Activated naive CD4-positive, alpha-beta T cell treated with anti-CD3 and anti-CD28 coated beads, Interleukin-2, amount 50 U/mL, for 24 hours (primary cell): ENCODE results near the gene EIF5A.

ENCODE experiments used
- H3K27ac Mint-ChIP-seq: one replicate; pipeline ENCODE4 v1.8.0; 2021; ENCODE audit warnings: mild to moderate bottlenecking, mixed read lengths
- H3K27me3 Mint-ChIP-seq: one replicate; pipeline ENCODE4 v1.8.0; 2021; ENCODE audit warnings: mixed read lengths
- H3K36me3 Mint-ChIP-seq: one replicate; pipeline ENCODE4 v1.8.0; 2021; ENCODE audit warnings: mixed read lengths
- H3K4me1 Mint-ChIP-seq: one replicate; pipeline ENCODE4 v1.8.0; 2021; ENCODE audit warnings: mixed read lengths
- H3K4me3 Mint-ChIP-seq: one replicate; pipeline ENCODE4 v1.8.0; 2021; ENCODE audit warnings: mild to moderate bottlenecking, mixed read lengths
- H3K9me3 Mint-ChIP-seq: one replicate; pipeline ENCODE4 v1.8.0; 2021; ENCODE audit warnings: mixed read lengths

The EIF5A gene

DNA sequence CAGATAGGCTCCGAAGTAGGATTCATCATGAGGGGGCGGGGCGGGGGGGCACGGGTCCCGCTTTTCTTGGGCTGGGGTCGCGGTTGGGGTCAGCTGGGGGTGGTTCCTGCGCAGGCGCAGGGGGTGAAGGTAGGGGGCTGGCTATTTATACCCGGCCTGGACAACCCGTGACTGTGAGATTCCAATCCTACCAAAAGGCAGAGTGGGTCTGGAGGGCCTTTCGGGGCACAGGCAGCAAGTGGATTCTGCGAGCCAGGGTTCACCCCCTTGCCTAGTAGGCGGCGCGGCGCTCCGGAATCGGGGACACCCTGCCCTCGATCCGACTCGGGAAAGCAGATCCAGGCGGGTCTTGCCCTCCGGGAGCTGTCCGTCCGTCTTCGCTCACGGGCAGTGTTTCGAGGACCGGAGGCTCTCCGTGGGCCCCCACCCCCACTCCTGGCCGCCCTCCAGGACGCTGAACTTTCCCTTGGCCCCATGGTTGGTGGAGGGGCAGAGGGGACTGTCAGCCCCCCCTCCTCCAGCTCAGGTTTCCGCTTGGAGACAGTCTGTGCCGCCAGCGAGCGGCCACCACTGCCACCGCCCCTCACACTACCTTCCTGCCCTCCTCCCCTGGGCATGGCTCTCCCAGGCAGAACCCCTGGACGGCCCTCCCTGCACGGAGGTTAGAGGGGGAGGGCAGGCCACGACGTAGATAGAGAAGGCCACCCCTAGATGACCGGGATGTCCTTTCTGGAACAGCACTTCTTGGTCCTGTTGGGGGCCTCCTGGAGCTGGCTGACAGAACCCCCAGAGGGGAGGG is 25.3 kb upstream of the EIF5A start:
- H3K27me3 Mint-ChIP-seq = peaks cover 9% of the 10 kb centered on the region
- H3K9me3 Mint-ChIP-seq = no peaks in the 10 kb centered on the region
- H3K4me3 Mint-ChIP-seq = peak overlapping the region; percentile 84
- H3K36me3 Mint-ChIP-seq = no peaks in the 10 kb centered on the region
- H3K27ac Mint-ChIP-seq = no peak overlapping the region
- peaks cover 11% of the 10 kb centered on the region for H3K4me1 Mint-ChIP-seq

DNA sequence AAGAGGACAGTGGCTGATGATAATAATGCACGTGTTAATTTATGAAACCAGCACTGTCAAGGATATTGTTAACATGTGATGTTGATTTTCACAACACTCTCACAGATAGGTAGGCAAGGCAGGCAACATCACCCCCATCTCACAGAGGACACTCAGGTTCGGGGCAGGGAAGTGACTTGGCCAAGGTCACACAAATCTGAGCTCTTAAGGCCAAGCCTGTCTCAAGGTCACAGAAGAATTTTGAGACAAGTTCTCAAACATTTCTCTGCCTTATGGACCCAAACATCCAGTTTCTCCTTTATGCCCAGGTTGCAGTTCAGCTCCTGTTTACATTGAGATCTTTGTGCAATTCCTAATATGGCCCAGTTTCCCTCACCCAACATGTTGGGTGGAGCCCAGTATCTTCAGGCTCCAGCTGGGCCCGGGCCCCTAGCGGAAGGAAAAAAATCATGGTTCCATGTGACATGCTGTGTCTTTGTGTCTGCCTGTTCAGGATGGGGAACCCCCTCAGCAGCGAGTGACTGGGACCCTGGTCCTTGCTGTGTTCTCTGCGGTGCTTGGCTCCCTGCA is 24.6 kb upstream of the EIF5A start:
- no peaks in the 10 kb centered on the region for H3K9me3 Mint-ChIP-seq

DNA sequence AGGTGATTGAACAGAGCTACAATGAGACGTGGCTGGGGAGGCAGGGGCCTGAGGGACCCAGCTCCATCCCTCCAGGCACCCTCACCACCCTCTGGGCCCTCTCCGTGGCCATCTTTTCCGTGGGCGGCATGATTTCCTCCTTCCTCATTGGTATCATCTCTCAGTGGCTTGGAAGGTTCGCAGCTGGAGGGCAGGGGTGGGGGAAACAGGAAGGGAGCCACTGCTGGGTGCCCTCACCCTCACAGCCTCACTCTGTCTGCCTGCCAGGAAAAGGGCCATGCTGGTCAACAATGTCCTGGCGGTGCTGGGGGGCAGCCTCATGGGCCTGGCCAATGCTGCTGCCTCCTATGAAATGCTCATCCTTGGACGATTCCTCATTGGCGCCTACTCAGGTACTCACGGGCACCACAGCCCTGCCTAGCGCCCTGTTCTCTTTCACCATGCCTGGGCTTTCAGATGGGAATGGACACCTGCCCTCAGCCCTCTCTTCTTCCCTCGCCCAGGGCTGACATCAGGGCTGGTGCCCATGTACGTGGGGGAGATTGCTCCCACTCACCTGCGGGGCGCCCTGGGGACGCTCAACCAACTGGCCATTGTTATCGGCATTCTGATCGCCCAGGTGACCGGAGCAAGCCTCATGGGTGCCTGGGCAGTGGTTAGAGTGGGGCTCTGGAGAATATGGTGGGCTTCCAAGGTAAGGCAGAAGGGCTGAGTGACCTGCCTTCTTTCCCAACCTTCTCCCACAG is 23.8 kb upstream of the EIF5A start:
- Mint-ChIP-seq H3K36me3 (no peaks in the 10 kb centered on the region), H3K4me3 (no peak overlapping the region), H3K27me3 (peaks cover 9% of the 10 kb centered on the region), H3K27ac (no peak overlapping the region), H3K4me1 (peaks cover 11% of the 10 kb centered on the region), H3K9me3 (no peaks in the 10 kb centered on the region)

More for the DNA sequence above, 24.6 kb upstream of the EIF5A start:
- no peak overlapping the region for H3K27ac Mint-ChIP-seq
- H3K4me3 Mint-ChIP-seq = peak overlapping the region; percentile 5
- peaks cover 9% of the 10 kb centered on the region for H3K27me3 Mint-ChIP-seq
- peaks cover 11% of the 10 kb centered on the region for H3K4me1 Mint-ChIP-seq
- H3K36me3 Mint-ChIP-seq = no peaks in the 10 kb centered on the region

DNA sequence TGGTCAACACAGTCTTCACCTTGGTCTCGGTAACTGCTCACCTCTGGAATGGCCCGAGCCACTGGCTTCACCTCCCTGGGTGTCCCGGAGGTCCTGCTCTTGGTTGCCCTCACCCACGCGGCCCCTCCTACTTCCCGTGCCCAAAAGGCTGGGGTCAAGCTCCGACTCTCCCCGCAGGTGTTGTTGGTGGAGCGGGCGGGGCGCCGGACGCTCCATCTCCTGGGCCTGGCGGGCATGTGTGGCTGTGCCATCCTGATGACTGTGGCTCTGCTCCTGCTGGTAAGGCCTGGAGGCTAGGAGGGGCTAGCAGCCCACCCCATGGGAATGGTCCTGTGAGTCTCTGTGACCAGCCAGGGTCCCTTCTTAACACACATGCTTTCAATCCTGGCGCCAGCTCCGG is 22.5 kb upstream of the EIF5A start:
- no peak overlapping the region for H3K4me3 Mint-ChIP-seq
- H3K4me1 Mint-ChIP-seq = peaks cover 11% of the 10 kb centered on the region
- H3K9me3 Mint-ChIP-seq = no peaks in the 10 kb centered on the region
- no peak overlapping the region for H3K27ac Mint-ChIP-seq
- H3K27me3 Mint-ChIP-seq = peaks cover 9% of the 10 kb centered on the region
- H3K36me3 Mint-ChIP-seq = no peaks in the 10 kb centered on the region

DNA sequence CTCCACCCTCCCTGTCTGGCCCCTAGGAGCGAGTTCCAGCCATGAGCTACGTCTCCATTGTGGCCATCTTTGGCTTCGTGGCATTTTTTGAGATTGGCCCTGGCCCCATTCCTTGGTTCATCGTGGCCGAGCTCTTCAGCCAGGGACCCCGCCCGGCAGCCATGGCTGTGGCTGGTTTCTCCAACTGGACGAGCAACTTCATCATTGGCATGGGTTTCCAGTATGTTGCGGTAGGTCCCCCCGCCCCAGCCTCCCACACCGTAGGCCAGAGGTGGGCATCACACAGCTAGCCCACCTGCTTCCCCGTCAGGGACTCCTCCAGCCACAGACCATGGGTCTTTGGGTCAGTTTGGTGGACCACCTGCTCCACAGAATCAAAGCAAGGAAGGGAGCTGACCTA is 21.7 kb upstream of the EIF5A start:
- H3K9me3 Mint-ChIP-seq = no peaks in the 10 kb centered on the region
- peaks cover 9% of the 10 kb centered on the region for H3K27me3 Mint-ChIP-seq
- no peaks in the 10 kb centered on the region for H3K36me3 Mint-ChIP-seq
- H3K4me1 Mint-ChIP-seq = peaks cover 11% of the 10 kb centered on the region
- no peak overlapping the region for H3K27ac Mint-ChIP-seq
- H3K4me3 Mint-ChIP-seq = no peak overlapping the region

DNA sequence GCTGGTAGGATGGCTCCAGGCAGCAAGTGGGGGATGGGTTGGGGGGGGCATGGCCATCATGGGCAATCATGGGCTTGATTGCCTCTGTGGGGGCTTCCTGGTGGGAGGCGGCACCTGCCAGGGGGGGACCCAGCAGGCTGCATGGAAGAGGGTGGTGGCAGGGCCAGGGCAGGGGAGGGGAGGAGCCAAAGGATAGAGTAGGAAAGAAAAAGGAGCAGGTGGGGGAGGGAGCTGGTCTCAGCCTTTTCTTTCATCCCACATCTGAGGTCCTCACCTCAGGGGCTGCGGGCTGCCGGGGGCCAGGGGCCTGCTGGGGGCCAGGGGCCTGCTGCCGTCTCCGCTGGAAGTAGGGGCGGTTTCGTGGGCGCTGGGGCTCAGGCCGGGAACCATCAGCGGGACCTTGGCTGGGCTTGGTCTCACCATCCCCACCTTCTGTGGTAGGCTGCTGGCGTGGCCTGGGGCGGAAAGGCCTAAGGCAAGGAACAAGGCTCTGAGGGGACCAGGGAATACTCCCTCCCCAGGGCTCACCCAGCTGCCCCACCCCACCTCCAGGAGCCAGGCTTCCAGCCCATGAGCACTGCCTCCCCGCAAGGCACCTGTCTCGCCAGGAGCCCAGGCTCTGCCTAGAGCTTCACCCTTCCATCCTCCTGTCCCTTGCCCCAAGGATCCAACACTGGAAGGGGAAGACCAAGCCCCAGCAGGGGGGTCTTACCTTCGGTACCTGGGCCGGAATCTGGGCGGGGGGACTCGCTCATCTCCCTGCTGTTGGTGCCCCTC is 18.0 kb upstream of the EIF5A start:
- Mint-ChIP-seq H3K9me3 (no peaks in the 10 kb centered on the region), H3K4me3 (no peak overlapping the region), H3K4me1 (peaks cover 5% of the 10 kb centered on the region), H3K27me3 (peaks cover 2% of the 10 kb centered on the region), H3K27ac (no peak overlapping the region), H3K36me3 (no peaks in the 10 kb centered on the region)

DNA sequence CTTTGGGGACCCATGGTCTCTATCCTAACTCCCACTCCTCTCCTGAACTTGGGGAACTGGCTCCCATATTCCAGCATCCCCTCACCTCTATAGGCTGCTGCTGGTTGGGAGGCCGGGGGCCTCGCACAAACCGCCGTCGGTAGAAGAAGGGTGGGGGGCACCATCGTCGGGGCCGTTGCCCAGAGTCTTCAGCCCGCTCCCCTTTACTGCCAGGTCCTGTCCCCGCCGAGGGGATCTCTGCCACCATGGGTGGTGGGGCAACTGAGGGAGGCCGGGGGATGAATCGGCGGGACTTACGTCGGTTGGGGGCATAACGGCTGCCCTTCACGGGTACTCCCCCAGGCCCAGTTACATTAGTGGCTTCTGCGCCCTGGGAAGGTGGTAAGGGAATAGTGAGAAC is 17.3 kb upstream of the EIF5A start:
- Mint-ChIP-seq H3K4me1 (peaks cover 7% of the 10 kb centered on the region), H3K9me3 (no peaks in the 10 kb centered on the region), H3K27me3 (peaks cover 4% of the 10 kb centered on the region)

DNA sequence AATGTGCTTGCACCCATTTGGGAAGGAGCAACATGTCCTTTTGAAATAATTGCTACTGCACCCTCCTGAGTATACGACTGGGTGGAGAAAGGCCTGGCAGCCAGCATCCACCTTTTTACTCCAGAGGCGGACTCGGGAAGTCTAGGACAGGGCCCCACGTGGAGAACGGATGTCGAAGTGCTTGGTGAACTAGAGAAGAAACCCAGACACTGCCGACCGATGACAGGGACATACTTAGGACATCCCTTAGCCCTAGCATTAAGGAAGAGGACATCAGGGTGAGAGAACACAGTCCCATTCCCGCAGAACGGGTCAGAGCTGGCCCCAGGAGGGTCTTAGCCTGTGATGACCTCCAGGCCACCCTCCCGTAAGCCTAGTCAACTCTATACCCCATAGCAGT is 16.7 kb upstream of the EIF5A start:
- Mint-ChIP-seq H3K27ac (no peak overlapping the region), H3K4me1 (peaks cover 11% of the 10 kb centered on the region), H3K36me3 (no peaks in the 10 kb centered on the region), H3K4me3 (no peak overlapping the region), H3K9me3 (no peaks in the 10 kb centered on the region), H3K27me3 (peaks cover 8% of the 10 kb centered on the region)

More for the DNA sequence above, 17.3 kb upstream of the EIF5A start:
- Mint-ChIP-seq H3K27ac (no peak overlapping the region), H3K4me3 (no peak overlapping the region), H3K36me3 (no peaks in the 10 kb centered on the region)

DNA sequence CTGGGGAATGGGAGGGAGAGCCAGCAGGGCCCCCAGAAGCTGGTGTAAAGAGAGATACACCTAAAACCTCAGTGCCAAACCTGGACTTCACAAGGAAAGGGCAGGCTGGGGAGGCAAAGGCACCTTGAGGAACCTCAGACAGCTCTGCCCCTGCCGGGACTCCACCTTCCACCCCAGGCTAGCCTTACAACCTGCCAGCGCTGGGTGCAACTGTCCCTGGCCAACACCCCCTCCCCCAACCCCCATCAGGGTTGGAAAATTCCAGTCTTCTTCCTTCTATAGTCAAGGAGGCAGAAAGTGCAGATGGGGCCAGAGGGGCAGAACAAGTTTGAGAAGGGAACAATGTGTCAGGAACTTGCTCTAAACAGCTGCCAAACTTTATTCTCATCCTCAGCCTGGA is 15.2 kb upstream of the EIF5A start:
- Mint-ChIP-seq H3K36me3 (no peaks in the 10 kb centered on the region), H3K4me1 (peaks cover 20% of the 10 kb centered on the region), H3K9me3 (no peaks in the 10 kb centered on the region), H3K4me3 (no peak overlapping the region), H3K27me3 (peaks cover 8% of the 10 kb centered on the region), H3K27ac (no peak overlapping the region)

DNA sequence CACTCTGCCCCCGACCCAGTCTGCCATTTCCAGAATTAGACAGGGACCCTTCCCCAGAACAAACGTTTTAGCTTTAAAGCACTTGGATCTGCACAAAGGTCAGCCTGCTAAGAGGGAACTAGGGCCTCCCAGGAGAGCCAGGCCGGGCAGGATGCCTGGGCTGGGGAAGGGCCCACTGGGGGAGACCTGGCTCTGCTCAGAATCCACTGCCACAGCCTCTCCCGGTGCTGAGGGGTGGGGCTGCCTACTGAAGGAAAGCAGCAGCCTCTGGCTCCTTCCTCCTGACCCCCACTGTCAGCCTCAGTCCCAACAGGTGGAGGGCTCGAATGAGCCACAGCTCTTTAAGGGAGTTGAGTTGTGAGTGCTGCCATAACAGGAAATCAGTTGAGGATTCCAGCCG is 14.7 kb upstream of the EIF5A start:
- Mint-ChIP-seq H3K27me3 (peaks cover 8% of the 10 kb centered on the region), H3K4me3 (no peak overlapping the region), H3K4me1 (peaks cover 20% of the 10 kb centered on the region), H3K27ac (no peak overlapping the region), H3K9me3 (no peaks in the 10 kb centered on the region), H3K36me3 (no peaks in the 10 kb centered on the region)

DNA sequence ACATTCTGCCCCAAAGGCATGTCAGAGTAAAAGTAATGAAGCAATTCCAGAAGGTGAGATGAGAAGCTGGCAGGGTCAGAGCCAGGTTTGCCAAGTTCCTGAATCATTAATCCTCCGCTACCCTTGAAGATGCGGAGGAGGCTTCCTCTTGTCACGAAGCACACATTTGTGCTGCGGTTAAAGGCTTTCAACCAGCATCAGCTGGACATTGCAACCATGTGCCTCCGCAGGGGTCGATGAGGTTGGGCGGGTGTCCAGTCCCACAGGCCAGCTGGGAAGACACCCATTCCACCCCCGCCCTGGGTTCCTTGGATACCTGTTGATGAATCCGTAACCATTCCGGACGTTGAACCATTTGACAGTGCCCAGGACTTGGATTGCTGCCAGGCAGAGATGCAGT is 14.3 kb upstream of the EIF5A start:
- peaks cover 20% of the 10 kb centered on the region for H3K4me1 Mint-ChIP-seq
- H3K36me3 Mint-ChIP-seq = no peaks in the 10 kb centered on the region
- no peaks in the 10 kb centered on the region for H3K9me3 Mint-ChIP-seq
- H3K27me3 Mint-ChIP-seq = peaks cover 8% of the 10 kb centered on the region
- no peak overlapping the region for H3K27ac Mint-ChIP-seq
- H3K4me3 Mint-ChIP-seq = no peak overlapping the region

DNA sequence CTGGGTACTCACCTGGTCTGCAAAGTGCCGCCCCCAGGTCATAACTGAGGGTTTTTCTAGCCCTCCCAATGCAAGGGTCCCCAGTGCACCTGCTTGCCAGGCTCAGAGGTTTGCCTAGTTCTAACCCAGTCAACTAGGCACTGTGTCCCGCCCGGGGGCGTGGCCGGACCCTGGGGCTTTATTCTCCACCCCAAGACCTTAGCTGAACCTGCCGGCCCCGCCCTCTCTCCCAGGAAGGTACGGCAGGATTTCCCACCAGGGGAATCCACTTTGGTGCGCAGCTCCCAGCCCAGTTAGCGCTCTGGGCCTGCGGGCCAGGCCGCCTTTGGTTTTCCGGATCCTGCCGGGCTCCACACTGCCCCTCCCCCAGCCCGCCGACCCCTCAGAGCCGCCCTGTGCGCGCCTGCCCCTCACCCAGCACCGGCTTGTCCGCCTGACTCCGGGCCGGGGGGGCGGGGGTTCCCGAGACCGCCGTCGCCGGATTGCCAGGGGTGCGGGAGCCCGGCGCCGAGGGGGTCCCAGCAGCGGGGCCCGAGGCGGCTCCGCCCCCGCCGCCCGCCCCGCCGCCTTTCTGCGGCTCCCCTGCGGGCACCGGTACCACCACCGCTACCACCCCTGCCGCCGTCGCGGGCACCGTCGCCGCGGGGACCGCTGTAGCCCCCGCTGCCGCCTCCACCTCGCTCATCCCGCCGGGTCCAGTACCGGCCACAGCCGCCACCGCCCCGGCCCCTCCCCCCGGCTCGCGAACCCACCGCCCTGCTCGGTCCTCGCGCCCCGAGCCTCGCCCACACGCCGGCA is 13.4 kb upstream of the EIF5A start:
- H3K9me3 Mint-ChIP-seq = no peaks in the 10 kb centered on the region

DNA sequence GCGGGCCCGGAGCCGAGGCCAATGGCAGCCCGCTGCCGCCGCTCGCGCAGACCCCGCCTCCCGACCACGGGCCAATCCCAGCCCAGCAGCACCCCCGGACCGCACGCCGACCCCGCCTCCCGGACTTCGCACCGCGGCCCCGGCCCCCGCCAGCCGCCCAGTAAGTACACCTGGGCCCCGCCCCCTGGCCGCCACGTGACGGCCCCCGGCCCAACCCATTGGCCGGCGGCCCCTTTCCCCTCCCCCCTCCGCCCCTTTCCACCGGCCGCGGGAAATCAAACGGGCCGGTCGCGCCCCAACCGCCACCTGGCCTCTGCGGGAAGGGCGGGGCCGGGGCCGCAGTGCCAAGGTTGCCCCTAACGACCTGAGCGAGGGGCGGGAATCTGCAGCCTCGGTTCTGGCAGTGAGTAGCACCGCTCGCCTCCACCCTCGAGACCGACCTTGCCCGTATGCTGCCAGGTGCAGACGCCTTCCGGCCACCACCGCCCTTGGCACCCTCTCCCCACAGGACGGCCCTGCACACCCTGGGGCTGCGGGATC is 12.7 kb upstream of the EIF5A start, which contains the start of gene YBX2:
Gene YBX2 (minus strand): TSS at position 26 of the 540 bp plus-strand sequence. CDS start 139 bp downstream, outside the sequence.
- H3K4me1 Mint-ChIP-seq = peaks cover 20% of the 10 kb centered on the region
- no peaks in the 10 kb centered on the region for H3K36me3 Mint-ChIP-seq
- H3K27me3 Mint-ChIP-seq = peaks cover 8% of the 10 kb centered on the region
- H3K9me3 Mint-ChIP-seq = no peaks in the 10 kb centered on the region
- peak within 1 kb of the TSS; percentile 51 for H3K27ac Mint-ChIP-seq
- H3K4me3 Mint-ChIP-seq = peak within 1 kb of the TSS; percentile 84

More for the DNA sequence above, 13.4 kb upstream of the EIF5A start:
- peaks cover 8% of the 10 kb centered on the region for H3K27me3 Mint-ChIP-seq
- H3K36me3 Mint-ChIP-seq = no peaks in the 10 kb centered on the region
- H3K4me3 Mint-ChIP-seq = peak overlapping the region; percentile 59
- H3K4me1 Mint-ChIP-seq = peaks cover 20% of the 10 kb centered on the region
- H3K27ac Mint-ChIP-seq = no peak overlapping the region
